ENCODE data around the gene HSPA9. TPM values are rescaled to one million over a fixed set of nuclear protein-coding genes. Genes with fewer than 3 reads are reported as not detected.

The HSPA9 gene
- total and polyA plus RNA-seq, 2 of the 8 experiments (the other 6 are each of a cell fraction or from before 2014, with no cell fraction given), result 191 to 395 TPM

- TF ChIP-seq CHD7 (IDR thresholded peaks at IDR 0.05; ENCODE audit: insufficient replicate concordance, low read length), result no peak
- no peak for TF ChIP-seq ATF2 (IDR thresholded peaks at IDR 0.05; ENCODE audit: low read length)
- TF ChIP-seq KDM4A (IDR thresholded peaks at IDR 0.05; ENCODE audit: low read depth, low read length, severe bottlenecking), result no peak
- no peak for TF ChIP-seq ASH2L (IDR thresholded peaks at IDR 0.05; ENCODE audit: low read length)
- TF ChIP-seq SIN3A (conservative IDR thresholded peaks at IDR 0.05 in 1 of 2, IDR thresholded peaks at IDR 0.05 in 1 of 2; ENCODE audit: low read depth in 1 of 2, low read length in 2 of 2), result no peak
- TF ChIP-seq MAX (IDR thresholded peaks at IDR 0.05), result no peak
- TF ChIP-seq BACH1 (IDR thresholded peaks at IDR 0.05; ENCODE audit: low read length), result no peak
- no peak for TF ChIP-seq SP4 (IDR thresholded peaks at IDR 0.05; ENCODE audit: low read length)
These were observed 5.4 kb downstream of the HSPA9 start (continued) for GRCh38 chr5:138569782-138570181.
